ENCODE results near the gene PADI2. TPM values are rescaled to one million over a fixed set of nuclear protein-coding genes. Genes with fewer than 3 reads are reported as not detected.

Gene PADI2
- 1 to 10 TPM; 2.3 to 2.6 (median 2.6) TPM for polyA plus RNA-seq (ENCODE audit: insufficient read length in 3 of 3)
- long read RNA-seq, donor 1, result 0 reads
- long read RNA-seq, donor 2, result 0 reads
- long read RNA-seq, donor 3, result 0 reads
- long read RNA-seq, donor 4, result 0 reads
- long read RNA-seq, donor 5, result 0 reads
- long read RNA-seq, donor 6, partial matches to known transcripts, result 0 of 1 reads
- long read RNA-seq, donor 6, other reads (novel, unspliced or antisense), result 0 of 1 reads
- long read RNA-seq, donor 7, full-length matches to known transcripts, result 1 of 1 reads
- long read RNA-seq, donor 7, partial matches to known transcripts, result 0 of 1 reads
- long read RNA-seq, donor 7, other reads (novel, unspliced or antisense), result 0 of 1 reads
- long read RNA-seq, donor 8, result 0 reads
- long read RNA-seq, donor 9, result 0 reads
- long read RNA-seq, donor 10, result 0 reads
- long read RNA-seq, donor 11, result 0 reads
- long read RNA-seq, donor 12, full-length matches to known transcripts, result 3 of 3 reads
- long read RNA-seq, donor 12, partial matches to known transcripts, result 0 of 3 reads
- long read RNA-seq, donor 12, other reads (novel, unspliced or antisense), result 0 of 3 reads
- long read RNA-seq, donor 13, result 0 reads
- long read RNA-seq, donor 14, result 0 reads
- long read RNA-seq, donor 15, full-length matches to known transcripts, result 2 of 2 reads
- long read RNA-seq, donor 15, partial matches to known transcripts, result 0 of 2 reads
- long read RNA-seq, donor 15, other reads (novel, unspliced or antisense), result 0 of 2 reads
- long read RNA-seq, donor 16, full-length matches to known transcripts, result 1 of 6 reads
- long read RNA-seq, donor 16, partial matches to known transcripts, result 5 of 6 reads
- long read RNA-seq, donor 16, other reads (novel, unspliced or antisense), result 0 of 6 reads

- peak; percentile 58 for DNase-seq
These were observed at the start of gene PADI2 for GRCh38 chr1:17119076-17119772. Gene PADI2, minus strand, starts transcription at chr1:17119451. Its CDS starts 80 bp downstream, at chr1:17119371.

DNA sequence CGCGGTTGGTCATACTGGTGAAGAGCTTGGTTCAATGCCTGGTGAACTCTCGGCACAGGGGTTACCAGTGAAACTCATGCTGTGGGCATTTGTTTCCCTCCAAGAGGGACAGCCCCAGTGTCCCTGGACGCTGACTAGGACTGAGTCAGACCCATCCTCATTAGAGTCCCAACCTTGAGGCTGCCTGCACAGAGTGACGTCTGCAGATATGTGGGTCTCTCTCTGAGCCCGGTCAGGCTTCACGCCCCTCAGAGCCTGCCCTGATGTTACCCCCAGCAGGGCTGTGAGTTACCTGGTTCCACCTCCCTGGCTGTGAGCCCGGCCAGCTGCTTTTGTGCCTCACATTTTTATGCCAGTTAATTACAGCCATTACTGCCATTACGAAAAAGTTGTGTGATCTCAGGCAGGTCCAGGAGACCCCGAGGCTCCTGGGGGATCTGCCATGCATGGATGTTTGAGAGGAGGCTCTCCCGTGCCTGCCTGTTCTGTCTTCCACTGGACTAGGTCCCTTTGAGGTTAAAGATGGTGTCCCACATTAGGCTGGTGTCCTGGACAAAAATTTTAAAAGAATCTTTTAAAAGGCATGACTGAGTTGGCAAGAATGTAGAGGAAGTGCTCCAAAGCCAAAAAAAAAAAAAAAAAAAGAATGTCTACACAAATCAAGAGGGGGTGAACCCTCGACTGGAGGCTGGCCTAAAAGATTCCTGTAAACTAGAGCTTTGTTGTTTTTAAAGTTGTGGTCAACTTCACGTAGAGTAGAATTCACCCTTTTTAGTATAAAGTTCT lies 49.0 kb upstream of the PADI2 start:
- peak; percentile 60 for DNase-seq

DNA sequence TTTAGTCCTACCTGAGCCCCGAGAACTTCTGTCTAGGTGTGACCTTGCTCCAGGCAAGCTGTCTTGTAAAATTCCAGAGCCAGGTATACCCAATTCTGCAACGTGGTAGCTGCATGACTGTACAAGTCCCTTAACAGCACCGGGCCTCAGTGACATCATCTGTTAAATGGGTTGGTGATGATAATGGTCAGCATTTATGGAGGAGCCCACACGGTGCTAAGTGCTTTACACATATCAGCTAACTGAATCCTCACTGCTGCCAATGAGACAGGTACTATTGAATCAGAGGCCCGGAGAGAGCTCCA lies 48.5 kb upstream of the PADI2 start:
- no peak for DNase-seq

DNA sequence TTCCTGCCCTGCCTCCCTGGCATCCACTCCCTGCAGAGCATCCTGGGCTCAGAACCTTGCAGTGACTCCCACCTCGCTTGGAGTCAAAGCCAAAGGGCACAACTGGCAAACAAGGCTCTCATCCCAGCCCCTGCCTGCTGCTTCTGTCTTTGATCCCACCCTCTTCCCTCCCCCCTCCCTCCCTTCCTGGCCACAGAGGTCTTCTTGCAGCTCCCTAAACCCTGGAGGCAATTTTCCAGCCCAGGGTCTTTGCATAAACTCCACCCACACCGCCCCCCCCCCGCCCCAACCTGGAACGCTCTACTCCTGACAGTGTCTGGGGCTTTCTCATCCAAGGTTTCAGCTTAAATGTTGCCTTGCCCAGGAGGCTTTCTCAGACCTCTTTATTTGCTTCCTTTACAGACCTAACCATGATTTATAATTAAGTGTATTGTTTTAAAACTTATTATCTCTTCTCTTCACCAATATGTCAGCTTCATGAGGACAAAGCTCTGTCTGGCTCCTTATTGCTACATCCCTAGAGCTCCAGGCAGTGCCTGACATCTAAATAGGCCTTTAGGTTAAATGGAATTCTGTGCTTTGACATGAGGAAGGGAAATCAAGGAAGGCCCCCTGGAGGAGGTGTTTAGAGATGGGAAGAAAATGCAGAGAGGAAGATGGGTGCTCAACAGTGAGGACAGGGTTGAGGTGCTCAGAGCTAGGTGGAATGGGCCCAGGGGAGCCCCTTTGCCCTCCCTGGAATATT lies 48.0 kb upstream of the PADI2 start:
- DNase-seq, result no peak

DNA sequence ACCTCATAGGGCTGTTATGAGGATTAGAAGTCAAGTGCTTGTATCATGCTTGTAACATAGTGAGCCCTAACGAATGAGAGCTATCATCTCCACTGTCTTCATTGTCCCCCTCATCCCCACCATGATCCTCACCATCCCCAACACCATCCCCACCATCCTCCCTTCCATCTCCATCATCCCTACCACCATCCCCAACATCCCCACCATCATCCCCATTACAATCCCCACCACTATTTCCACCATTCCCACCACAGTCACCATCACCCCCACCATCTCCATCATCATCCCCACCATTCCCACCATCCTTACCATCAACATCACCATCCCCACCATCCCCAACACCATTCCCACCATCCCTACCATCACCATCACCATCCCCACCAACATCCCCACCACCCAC lies 46.6 kb upstream of the PADI2 start:
- DNase-seq, result no peak

DNA sequence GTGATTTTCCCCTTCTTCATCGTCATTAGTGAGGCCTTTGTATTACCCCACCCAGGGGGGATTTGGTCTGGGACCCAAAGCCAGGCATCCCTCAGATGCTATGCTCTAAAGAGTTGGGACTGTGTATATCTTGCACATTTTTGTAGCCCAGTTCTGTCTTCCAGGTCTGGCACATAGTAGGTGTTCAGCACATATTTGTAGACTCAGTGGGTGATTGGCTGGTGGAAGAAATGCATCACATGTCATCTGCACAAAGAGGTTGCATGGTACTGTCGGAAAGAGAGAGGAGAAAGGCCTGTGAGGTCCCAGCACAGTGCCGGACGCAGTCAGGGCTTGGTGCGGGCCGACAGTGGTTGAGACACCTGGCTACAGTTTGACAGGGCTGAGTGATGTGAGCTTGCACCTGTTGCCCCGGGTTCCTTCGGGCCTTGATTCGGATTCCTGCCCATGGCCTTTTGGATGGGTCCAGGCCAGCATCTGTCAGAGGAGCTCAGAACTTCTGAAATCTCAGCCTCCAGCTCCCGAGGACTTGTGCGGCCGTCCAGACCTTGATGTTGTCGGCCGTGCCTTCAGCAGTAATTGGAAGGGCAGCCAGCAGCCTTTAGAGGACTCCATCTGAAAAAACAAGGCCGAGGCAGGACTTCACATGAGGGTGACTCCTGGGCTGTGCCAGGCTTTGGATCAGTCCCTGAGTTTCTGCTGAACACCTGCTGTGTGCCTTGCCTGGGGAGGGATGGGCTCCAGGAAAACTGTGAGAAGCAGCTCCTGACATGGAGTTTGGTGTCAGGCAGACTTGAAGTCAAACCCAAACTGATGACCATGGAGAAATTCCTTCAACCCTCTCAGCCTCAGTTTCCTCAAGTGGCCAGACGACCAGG lies 44.8 kb upstream of the PADI2 start:
- DNase-seq, result no peak

DNA sequence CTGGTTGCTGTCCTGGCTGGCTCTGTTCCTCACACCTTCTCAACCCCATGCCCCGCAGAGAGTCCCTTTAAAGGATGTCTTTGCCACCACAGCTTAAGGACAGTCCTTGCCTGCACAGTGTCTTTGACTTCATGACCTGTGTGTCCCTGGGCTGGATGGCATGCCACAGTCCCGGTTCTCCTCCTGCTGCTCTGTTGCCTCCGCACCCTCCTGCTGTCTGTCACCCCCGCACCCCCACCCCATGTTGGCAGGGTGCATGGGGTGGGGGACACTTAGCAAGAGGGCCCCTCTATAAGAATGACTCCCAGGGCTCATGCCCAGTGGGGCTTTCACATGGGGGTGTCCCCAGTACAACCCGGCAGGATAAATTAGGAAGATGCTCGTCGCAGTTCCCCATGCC lies 44.1 kb upstream of the PADI2 start:
- DNase-seq, result no peak

DNA sequence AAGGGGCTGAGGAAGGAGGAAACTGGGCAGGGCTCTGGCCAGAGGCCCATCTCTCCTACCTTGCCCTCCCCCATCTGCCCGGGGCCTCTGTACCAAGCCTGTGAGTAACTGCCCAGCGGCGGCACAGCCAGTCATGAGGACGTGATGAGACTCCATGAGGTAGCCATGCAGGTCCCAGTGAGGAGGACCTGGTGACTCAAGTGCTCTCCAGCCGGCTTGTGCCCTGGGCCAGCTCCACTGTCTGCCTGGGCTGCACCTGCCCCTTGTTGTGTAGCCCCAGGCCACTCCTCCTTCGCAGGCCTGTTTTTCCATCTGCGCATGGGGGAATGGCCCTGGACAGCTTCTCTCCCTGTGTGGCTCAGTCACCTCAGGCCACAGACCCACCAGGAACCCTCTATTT lies 43.7 kb upstream of the PADI2 start:
- DNase-seq, result no peak

- DNase-seq, result no peak
These were observed 42.9 kb upstream of the PADI2 start for GRCh38 chr1:17161926-17162800.

DNA sequence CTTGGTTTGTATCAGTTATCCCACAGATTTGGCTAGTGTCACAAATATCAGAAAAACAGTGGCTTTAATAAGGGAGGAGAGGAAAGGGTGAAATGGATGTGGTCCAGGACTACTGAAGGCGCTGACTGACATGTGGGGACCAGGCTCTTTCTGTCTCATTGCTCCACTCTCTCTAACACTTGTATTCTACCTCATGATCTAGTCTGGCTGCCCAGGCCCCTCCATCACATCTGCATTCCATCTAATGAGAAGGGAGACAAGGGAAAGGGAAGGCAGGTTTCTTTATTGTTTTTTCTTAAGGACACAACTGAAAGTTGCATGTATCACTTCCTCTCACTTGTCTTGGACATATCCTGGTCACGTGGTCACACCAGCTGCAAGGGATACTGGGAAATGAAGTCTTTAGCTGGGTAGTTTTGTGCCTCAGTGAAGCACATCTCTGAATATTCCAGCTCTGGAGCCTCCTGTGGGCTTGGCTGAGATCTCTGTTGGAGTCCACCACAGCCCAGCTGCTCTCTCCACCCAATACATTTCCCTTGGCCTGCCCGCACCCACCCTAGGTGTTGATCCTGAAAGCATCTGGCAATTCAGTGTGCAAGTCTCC lies 42.0 kb upstream of the PADI2 start:
- DNase-seq, result no peak

DNA sequence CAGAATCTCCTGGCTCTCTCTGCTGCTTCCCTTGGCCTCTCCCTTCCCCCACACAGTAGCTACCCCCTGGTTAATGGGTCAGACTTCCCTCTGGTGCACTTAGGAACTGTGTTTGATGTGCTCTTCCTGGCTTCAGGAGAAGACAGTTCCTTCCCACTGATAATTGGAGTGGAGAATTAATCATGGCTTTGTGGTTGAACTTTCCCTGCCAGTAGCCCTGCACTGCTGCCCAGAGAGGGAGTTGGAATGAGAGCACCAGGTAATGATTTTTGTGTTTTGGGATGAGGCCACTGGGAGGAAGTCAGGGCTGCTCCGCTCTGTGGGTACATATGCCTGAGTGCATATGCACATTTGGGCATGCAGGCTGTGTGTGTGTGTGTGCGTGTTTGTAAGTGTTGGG lies 39.7 kb upstream of the PADI2 start:
- no peak for DNase-seq

DNA sequence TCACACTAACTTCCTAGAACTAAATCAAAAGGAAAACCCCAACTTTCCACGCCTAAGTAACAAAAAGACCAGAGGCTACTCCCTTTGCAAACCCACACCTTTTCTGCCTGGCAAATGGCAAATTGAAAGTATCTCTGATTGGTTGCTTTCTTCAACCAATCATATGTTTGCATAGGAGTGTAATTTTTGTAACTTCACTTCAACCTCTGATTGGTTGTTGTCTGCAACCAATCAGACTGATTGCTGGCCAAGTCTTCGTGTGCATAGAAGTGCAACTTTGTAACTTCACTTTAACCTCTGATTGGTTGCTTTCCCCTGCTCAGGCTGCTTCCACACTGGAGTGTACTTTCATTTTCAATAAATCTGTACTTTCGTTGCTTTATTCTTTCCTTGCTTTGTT lies 36.9 kb upstream of the PADI2 start:
- no peak for DNase-seq

- DNase-seq, result no peak
These were observed 36.1 kb upstream of the PADI2 start for GRCh38 chr1:17155257-17155920.

GRCh38 chr1:17149771-17150170 lies 30.5 kb upstream of the PADI2 start:
- DNase-seq, result no peak

DNA sequence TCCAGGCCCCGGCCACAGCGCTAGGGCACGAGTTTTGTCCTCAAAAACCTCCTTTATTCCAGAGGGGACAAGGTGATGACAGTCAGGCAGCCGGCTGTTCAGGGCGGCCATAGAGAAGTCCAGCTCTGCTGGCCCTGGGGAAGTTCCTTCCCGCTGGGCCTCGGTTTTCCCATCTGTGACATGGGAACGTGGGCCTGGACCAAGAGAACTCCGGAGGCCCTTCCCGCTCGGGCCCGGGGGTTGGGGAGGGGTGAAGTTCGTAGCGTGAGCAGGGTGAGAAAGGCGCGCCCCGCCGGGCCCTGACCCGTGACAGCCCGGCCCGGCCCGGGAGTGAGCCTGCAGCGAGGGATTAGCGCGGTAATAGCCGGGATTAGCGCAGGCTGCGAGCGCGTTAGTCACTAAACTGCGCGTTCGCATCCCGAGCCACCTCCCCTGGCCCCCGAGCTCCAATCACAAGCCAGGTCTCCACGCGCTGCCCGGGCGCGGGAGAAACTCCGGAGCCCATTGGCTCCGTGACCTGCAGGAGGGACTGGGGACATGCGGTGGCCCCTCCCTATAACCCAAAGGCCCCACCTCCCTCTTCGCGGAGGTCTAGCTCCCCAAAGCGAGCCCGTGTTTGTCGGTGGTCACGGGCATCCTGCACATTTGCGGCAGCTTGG lies 29.8 kb upstream of the PADI2 start:
- DNase-seq, result no peak

GRCh38 chr1:17145648-17146047 lies 26.4 kb upstream of the PADI2 start:
- DNase-seq, result no peak

- DNase-seq, result no peak
These were observed 24.5 kb upstream of the PADI2 start for GRCh38 chr1:17143760-17144159.
